Suprapubic skin (tissue), 3 donors: ENCODE results near the gene GNB3.

Experiments used
- EP300 ChIP-seq: sonication (generic); formaldehyde crosslinking; IDR thresholded peaks from one replicate; pipeline ENCODE4 v1.6.1; 2017; ENCODE audit warnings: antibody characterized with exemption
- POLR2A ChIP-seq, 2 donors: fragments of 450-650 bp; IDR thresholded peaks; one replicate each; pipeline ENCODE4 v1.6.1; 2017; ENCODE audit warnings: antibody characterized with exemption in 2 of 2, mild to moderate bottlenecking in 2 of 2, moderate library complexity in 2 of 2
- TF ChIP-seq, protein P1 (sequence below), 2 donors: fragments of 200-600 bp in 1 of 2; fragments of 450-650 bp in 1 of 2; sonication (generic) in 1 of 2; IDR thresholded peaks; one replicate each; pipeline ENCODE4 v1.5.1; 2016 to 2019; ENCODE audit warnings: antibody characterized with exemption in 2 of 2, mild to moderate bottlenecking in 1 of 2, moderate library complexity in 1 of 2

DNA sequence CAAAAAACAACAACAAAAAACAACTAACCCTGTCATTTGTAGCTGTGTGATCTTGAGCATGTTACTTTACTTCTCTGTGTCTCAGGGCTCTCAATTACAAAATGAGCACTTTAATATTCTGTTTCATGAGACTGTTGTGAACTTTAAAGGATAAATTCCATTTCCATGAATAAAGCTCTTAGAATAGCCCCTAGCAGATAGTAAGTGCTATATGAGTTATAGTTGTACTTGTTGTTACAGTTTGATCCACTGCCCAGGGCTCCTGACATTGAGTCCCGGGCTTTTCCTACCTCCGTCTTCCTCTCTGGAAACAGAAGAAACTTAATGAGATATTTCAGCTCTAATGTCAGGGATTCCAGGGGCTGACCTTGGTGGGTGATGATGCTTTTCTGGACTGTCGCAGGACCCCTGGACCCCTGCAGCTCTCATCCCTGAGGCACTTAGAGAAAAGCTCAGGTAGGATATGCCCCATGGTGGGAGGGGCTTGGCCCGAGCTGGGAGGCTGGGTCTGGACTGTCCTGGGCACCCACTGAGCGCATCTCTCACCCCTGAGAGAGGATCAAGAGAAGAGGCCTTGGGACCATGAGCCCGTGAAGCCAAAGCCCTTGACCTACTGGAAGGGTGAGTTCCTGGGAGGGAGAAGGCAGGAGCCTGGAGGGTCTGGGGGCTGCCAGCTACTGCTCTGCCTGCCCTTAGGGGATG, 7.4 kb upstream of the GNB3 start:
- TF ChIP-seq, protein P1, sequence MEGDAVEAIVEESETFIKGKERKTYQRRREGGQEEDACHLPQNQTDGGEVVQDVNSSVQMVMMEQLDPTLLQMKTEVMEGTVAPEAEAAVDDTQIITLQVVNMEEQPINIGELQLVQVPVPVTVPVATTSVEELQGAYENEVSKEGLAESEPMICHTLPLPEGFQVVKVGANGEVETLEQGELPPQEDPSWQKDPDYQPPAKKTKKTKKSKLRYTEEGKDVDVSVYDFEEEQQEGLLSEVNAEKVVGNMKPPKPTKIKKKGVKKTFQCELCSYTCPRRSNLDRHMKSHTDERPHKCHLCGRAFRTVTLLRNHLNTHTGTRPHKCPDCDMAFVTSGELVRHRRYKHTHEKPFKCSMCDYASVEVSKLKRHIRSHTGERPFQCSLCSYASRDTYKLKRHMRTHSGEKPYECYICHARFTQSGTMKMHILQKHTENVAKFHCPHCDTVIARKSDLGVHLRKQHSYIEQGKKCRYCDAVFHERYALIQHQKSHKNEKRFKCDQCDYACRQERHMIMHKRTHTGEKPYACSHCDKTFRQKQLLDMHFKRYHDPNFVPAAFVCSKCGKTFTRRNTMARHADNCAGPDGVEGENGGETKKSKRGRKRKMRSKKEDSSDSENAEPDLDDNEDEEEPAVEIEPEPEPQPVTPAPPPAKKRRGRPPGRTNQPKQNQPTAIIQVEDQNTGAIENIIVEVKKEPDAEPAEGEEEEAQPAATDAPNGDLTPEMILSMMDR (IDR thresholded peaks at IDR 0.05), result no peak
- TF ChIP-seq EP300 (no peak), POLR2A (IDR thresholded peaks at IDR 0.05) (no peak)
